Keratinocyte (primary cell): ENCODE data around the gene INSIG1.

Experiments used
- CTCF ChIP-seq, 3 experiments: IDR thresholded peaks in 1 of 3; conservative IDR thresholded peaks in 1 of 3; optimal IDR thresholded peaks in 1 of 3; 2 replicates in 2 of 3; 3 replicates in 1 of 3; pipeline versions ENCODE3 to v1.5.1; 2011; ENCODE audit warnings: low read length in 3 of 3, mild to moderate bottlenecking in 3 of 3, moderate library complexity in 2 of 3, control low read depth in 1 of 3, inconsistent platforms in 1 of 3; ENCODE audit not compliant: insufficient read depth in 2 of 3; ENCODE audit errors: extremely low read depth in 1 of 3
- EZH2 ChIP-seq: IDR thresholded peaks from one replicate; pipeline ENCODE4 v1.6.1; 2012; ENCODE audit warnings: inconsistent platforms, mild to moderate bottlenecking, low read length, moderate library complexity

- TF ChIP-seq CTCF (optimal IDR thresholded peaks at IDR 0.05 in 1 of 3, IDR thresholded peaks at IDR 0.05 in 1 of 3, conservative IDR thresholded peaks at IDR 0.05 in 1 of 3; ENCODE audit: extremely low read depth in 1 of 3, insufficient read depth in 2 of 3, low read length in 3 of 3) (no peak), EZH2 (no peak)
These were observed 41.8 kb downstream of the INSIG1 start for GRCh38 chr7:155339474-155339873.
